GM19025 (cell line): ENCODE results near the gene GPR139.

ENCODE experiments used
- ATAC-seq: cut with Tn5 transposase; IDR thresholded peaks from one replicate; pipeline ENCODE4 v1.9.1; 2021; ENCODE audit warnings: mild to moderate bottlenecking, low read depth, moderate library complexity; ENCODE audit not compliant: unreplicated experiment

Gene GPR139

GRCh38 chr16:19994466-19995170 lies 79.1 kb downstream of the GPR139 start:
- no peak for ATAC-seq

DNA sequence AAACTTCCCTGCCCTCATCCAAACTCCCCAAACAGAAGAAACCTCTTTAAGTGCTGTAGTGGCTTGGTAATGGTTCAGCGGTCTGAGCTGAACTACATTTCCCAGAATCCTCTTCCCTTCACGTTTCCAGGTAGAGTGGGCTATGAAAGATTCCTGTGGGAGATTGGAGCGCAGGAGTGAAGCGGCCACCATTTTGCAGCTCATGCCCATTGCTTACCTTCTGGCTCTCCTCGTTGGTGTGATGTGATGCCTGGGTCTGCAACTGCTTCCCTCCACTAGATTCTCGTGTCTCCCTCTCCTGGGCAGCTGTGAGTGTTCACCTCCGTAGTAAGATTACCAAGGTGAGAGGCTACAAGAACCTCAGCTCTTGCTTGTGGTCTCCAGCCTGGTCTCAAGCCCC lies 82.1 kb downstream of the GPR139 start:
- no peak for ATAC-seq

DNA sequence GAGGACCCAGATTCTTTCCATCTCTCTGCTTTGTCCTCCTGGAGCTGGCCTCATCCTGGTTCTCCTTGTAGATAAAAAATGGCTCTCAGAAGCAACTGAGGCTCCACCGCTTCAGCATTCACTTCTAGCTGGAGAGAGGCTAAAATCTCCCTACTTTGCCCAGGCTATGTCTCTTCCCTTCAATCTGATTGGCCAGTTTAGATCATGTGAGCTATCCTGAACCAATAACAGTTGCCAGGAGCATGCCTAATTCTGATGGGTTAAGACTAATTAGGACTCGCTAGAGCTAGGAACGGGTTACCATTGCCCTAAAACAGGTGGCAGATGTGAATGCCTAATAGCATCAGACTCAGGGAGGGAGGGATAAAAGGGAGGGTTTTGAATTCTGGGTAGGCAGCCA lies 89.6 kb downstream of the GPR139 start:
- no peak for ATAC-seq
